Kidney (tissue), 14 donors: ENCODE data around the gene CTSC. TPM values are rescaled to one million over a fixed set of nuclear protein-coding genes. Genes with fewer than 3 reads are reported as not detected.

ENCODE experiments used
- DNase-seq, 5 donors: peaks; one replicate each; pipeline ENCODE4 v3.0.0-alpha.2; 2013 to 2020
- FAIRE-seq: peaks from 2 replicates; lab custom pipeline; 2012; peaks lifted over from hg19 to GRCh38; lab: Jason Lieb, UNC
- H3K27ac ChIP-seq, 2 donors: one replicate each; pipeline ENCODE4 v1.7.0; 2013; ENCODE audit warnings: low read depth in 2 of 2, low read length in 2 of 2, inconsistent platforms in 1 of 2
- H3K27me3 ChIP-seq: one replicate; pipeline ENCODE4 v1.7.1; 2013; ENCODE audit warnings: low read length, inconsistent platforms; ENCODE audit not compliant: control insufficient read depth, insufficient read depth
- H3K36me3 ChIP-seq, 3 donors: one replicate each; pipeline versions ENCODE4 v1.7.0 to v1.7.1; 2013; ENCODE audit warnings: low read length in 3 of 3, control low read depth in 1 of 3, inconsistent platforms in 1 of 3; ENCODE audit not compliant: insufficient read depth in 3 of 3, control insufficient read depth in 2 of 3
- H3K4me1 ChIP-seq, 3 donors: one replicate each; pipeline versions ENCODE4 v1.7.0 to v1.7.1; 2013; ENCODE audit warnings: low read length in 3 of 3, inconsistent platforms in 1 of 3, low read depth in 1 of 3; ENCODE audit not compliant: control insufficient read depth in 2 of 3, insufficient read depth in 2 of 3
- H3K4me3 ChIP-seq, 3 donors: one replicate each; pipeline versions ENCODE4 v1.7.0 to v1.8.1; 2013; ENCODE audit warnings: low read length in 3 of 3, control low read depth in 1 of 3, inconsistent platforms in 1 of 3
- H3K9ac ChIP-seq, 3 donors: one replicate each; pipeline versions ENCODE4 v1.7.0 to v1.7.1; 2013; ENCODE audit warnings: low read length in 3 of 3, control low read depth in 1 of 3, inconsistent platforms in 1 of 3
- H3K9me3 ChIP-seq, 3 donors: one replicate each; pipeline versions ENCODE4 v1.7.0 to v1.7.1; 2013; ENCODE audit warnings: low read length in 3 of 3, control low read depth in 1 of 3, inconsistent platforms in 1 of 3; ENCODE audit not compliant: control insufficient read depth in 2 of 3, insufficient read depth in 1 of 3
- intact Hi-C: fragments of 100-400 bp; cut with DNase I; formaldehyde crosslinking; loops from one replicate; pipeline ENCODE4 v1.11.1; 2022
- polyA plus RNA-seq: library from polyadenylated mRNA; stranded (reverse); fragments of 350-450 nt; fragmentation: Illumina TruSeq; extraction: RNeasy Lipid Tissue Mini Kit (QIAGEN cat#74804); gene quantifications from one replicate; pipeline ENCODE4 v1.2.3, GENCODE V29; 2014; ENCODE audit warnings: low read depth, low replicate concordance; ENCODE audit not compliant: insufficient read depth
- total RNA-seq: library from RNA; stranded (reverse); fragmentation: NEBNext Ultra II Directional; extraction: Animal tissue kit (Norgen Biotek cat#: 25700); gene quantifications from one replicate; pipeline ENCODE4 v1.2.1, GENCODE V29; 2021
- TF ChIP-seq, protein P1 (sequence below): IDR thresholded peaks from 3 replicates; pipeline ENCODE4 v1.5.1; 2012; ENCODE audit warnings: mild to moderate bottlenecking, moderate library complexity, borderline replicate concordance; ENCODE audit not compliant: insufficient read depth; ENCODE audit errors: extremely low read depth
- donor health status: control.
- donor health status: control.
- donor health status: control.
- donor health status: control.
- donor health status: control.
- donor health status: DM: yes; HTN: yes; CAD: no.
- donor health status: Normal renal cell carcinoma (clear cell type).

Gene CTSC
- total and polyA plus RNA-seq, 2 donors from 2014 or later = 187 to 191 TPM

DNA sequence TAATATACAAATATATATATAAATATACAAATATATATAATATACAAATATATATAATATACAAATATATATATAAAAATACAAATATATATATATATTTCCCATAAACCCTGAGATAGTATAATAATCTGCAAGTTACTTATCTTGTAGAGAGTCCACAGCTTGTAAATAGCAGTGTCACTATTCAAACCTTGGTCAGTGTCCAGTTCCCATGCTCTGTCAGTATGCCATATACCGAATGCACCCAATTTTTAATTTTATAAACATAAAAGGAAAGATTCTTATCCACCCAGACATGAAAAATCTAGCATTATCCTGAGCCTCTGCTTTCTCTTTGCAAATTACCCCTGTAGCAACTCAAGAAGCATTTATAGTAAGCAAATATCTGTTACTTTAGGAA, 21.6 kb upstream of the CTSC start:
- intact Hi-C loops = no loop called here
- H3K4me3 ChIP-seq = no peak overlapping the region
- TF ChIP-seq, protein P1, sequence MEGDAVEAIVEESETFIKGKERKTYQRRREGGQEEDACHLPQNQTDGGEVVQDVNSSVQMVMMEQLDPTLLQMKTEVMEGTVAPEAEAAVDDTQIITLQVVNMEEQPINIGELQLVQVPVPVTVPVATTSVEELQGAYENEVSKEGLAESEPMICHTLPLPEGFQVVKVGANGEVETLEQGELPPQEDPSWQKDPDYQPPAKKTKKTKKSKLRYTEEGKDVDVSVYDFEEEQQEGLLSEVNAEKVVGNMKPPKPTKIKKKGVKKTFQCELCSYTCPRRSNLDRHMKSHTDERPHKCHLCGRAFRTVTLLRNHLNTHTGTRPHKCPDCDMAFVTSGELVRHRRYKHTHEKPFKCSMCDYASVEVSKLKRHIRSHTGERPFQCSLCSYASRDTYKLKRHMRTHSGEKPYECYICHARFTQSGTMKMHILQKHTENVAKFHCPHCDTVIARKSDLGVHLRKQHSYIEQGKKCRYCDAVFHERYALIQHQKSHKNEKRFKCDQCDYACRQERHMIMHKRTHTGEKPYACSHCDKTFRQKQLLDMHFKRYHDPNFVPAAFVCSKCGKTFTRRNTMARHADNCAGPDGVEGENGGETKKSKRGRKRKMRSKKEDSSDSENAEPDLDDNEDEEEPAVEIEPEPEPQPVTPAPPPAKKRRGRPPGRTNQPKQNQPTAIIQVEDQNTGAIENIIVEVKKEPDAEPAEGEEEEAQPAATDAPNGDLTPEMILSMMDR = no peak
- no peak overlapping the region for H3K9ac ChIP-seq
- no peaks in the 10 kb centered on the region for H3K9me3 ChIP-seq
- H3K27me3 ChIP-seq = no peaks in the 10 kb centered on the region
- peak; percentile 81 for FAIRE-seq
- no peak overlapping the region for H3K27ac ChIP-seq
- no peaks in the 10 kb centered on the region for H3K36me3 ChIP-seq
- H3K4me1 ChIP-seq = peaks cover 0 to 13% (median 4%) of the 10 kb centered on the region in 3 donors
- DNase-seq = no peak

DNA sequence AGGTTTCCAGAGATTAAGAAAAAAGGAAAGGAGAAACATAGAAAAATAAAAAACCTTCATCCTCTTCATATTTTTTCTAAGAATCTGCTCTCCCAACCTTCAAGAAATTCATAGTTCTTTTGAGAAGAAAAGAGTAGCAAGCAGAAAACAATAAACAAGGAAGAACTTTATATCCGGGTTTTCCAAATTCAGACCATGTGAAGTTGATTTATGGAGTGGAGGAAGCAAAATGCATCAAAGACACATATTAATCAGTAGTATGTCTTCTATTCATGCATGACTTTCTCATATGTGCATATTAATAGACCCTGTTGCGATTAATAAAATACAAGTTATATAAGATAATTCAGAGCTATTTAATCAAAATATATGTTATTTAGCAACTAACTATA, 20.5 kb upstream of the CTSC start:
- no peaks in the 10 kb centered on the region for H3K9me3 ChIP-seq
- FAIRE-seq (no peak), DNase-seq (no peak)
- H3K27ac ChIP-seq = no peak overlapping the region
- intact Hi-C loops = no loop called here
- no peaks in the 10 kb centered on the region for H3K27me3 ChIP-seq
- H3K4me3 ChIP-seq = no peak overlapping the region
- H3K4me1 ChIP-seq = peaks cover 0 to 13% (median 4%) of the 10 kb centered on the region in 3 donors
- no peaks in the 10 kb centered on the region for H3K36me3 ChIP-seq
- no peak overlapping the region for H3K9ac ChIP-seq
- TF ChIP-seq, protein P1 = no peak

DNA sequence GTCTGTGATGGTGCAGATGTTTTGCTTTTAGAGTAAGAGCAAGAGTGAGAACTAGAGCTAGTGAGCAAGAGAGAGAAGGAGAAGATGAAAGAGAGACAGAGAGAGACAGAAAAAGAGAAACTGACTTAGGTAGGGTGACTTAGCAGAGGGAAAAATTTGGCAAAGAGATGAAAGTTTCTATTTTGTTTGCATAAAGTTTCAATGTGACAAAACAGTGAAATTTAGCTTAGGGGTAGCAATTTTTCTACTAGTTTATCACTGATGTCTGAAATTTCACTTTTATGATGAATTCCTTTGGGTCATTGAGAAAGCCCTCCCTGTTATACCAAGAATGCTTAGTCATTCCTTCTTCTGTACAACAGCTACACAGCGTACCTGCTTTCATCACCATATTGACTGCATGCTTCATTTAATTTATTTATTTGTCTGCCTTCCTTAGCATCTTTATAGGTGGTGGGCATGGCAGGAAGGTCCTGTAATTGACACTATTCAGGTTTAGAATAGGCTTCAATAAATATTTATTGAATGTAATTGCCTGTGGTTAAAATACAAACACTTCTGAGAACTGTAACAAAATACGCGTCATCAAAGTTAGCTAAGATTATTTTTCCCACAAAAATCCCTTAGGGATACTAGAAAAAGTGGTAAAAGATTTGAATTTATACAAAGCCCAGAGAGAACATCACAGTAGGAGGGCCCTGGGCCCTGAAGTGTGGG, 19.9 kb upstream of the CTSC start:
- H3K27me3 ChIP-seq = no peaks in the 10 kb centered on the region
- no peak overlapping the region for H3K4me3 ChIP-seq
- FAIRE-seq (no peak), DNase-seq (no peak)
- TF ChIP-seq, protein P1 = no peak
- H3K27ac ChIP-seq = no peak overlapping the region
- no peak overlapping the region for H3K9ac ChIP-seq
- peaks cover 0 to 13% (median 4%) of the 10 kb centered on the region in 3 donors for H3K4me1 ChIP-seq
- H3K36me3 ChIP-seq = no peaks in the 10 kb centered on the region
- no peaks in the 10 kb centered on the region for H3K9me3 ChIP-seq
- intact Hi-C loops = no loop called here
